Urothelium cell line (cell line): Measurements from ENCODE around the gene SIAE.

ENCODE experiments used
- DNase-seq: peaks from one replicate; pipeline ENCODE4 v3.0.0; 2011; ENCODE audit warnings: low spot score, mixed read lengths
- FAIRE-seq: peaks from 2 replicates; lab custom pipeline; 2011; peaks lifted over from hg19 to GRCh38; lab: Jason Lieb, UNC

The SIAE gene

GRCh38 chr11:124584681-124585372, 88.7 kb downstream of the SIAE start:
- DNase-seq (no peak), FAIRE-seq (no peak)

- FAIRE-seq (no peak), DNase-seq (no peak)
These were observed 89.8 kb downstream of the SIAE start for GRCh38 chr11:124583781-124584180.
